OCI-LY7 (cell line): ENCODE measurements around the gene NINJ1. TPM values are rescaled to one million over a fixed set of nuclear protein-coding genes. Genes with fewer than 3 reads are reported as not detected.

Experiments
- BruUV-seq: library from RNA; stranded (reverse); fragments of 400-500 nt; replicated peaks from 2 replicates; lab custom pipeline; 2021; lab: Mats Ljungman, UMichigan
- CTCF ChIA-PET: fragments of 300-600 bp; sonication (Branson Sonifier 250); formaldehyde crosslinking; loops from one replicate; lab custom pipeline; 2022; ENCODE audit warnings: antibody characterized with exemption; ENCODE audit not compliant: unreplicated experiment; lab: Charles Lee
- POLR2A ChIA-PET: fragments of 300-600 bp; sonication (Branson Sonifier 250); formaldehyde crosslinking; loops from one replicate; lab custom pipeline; 2022; ENCODE audit warnings: antibody characterized with exemption; lab: Charles Lee
- DNase-seq: peaks from one replicate; pipeline ENCODE4 v3.0.0-alpha.2; 2015; ENCODE audit warnings: low spot score
- H2AFZ ChIP-seq: fragments of 200-600 bp; sonication (generic), shearing (Covaris generic); 2 replicates; pipeline ENCODE4 v1.6.1; 2014; ENCODE audit warnings: mild to moderate bottlenecking, antibody characterized with exemption, low read length, moderate library complexity
- H3K27ac ChIP-seq: fragments of 200-600 bp; sonication (generic); 2 replicates; pipeline ENCODE4 v1.5.1; 2014; ENCODE audit warnings: mixed run types, low read depth, mild to moderate bottlenecking, moderate library complexity, low read length, inconsistent platforms; ENCODE audit not compliant: poor library complexity, severe bottlenecking
- H3K36me3 ChIP-seq: fragments of 200-600 bp; sonication (generic); 2 replicates; pipeline ENCODE4 v1.6.1; 2014; ENCODE audit warnings: mild to moderate bottlenecking, antibody characterized with exemption, low read length, moderate library complexity, mixed read lengths; ENCODE audit not compliant: insufficient read depth
- H3K4me1 ChIP-seq: fragments of 200-600 bp; sonication (generic); 2 replicates; pipeline ENCODE4 v1.5.1; 2014; ENCODE audit warnings: mild to moderate bottlenecking, low read length; ENCODE audit not compliant: insufficient read depth, poor library complexity, severe bottlenecking
- H3K4me2 ChIP-seq: fragments of 200-600 bp; sonication (generic); 2 replicates; pipeline ENCODE4 v1.6.1; 2014; ENCODE audit warnings: mild to moderate bottlenecking, low read length
- H3K4me3 ChIP-seq: fragments of 200-600 bp; sonication (generic); 2 replicates; pipeline ENCODE4 v1.5.1; 2014; ENCODE audit warnings: mild to moderate bottlenecking, low read depth, low read length; ENCODE audit not compliant: poor library complexity, severe bottlenecking
- H3K79me2 ChIP-seq: fragments of 200-600 bp; sonication (generic); 2 replicates; pipeline ENCODE4 v1.6.1; 2016; ENCODE audit warnings: low read depth, mild to moderate bottlenecking, low read length, moderate library complexity, mixed read lengths; ENCODE audit not compliant: insufficient read depth
- H3K9me2 ChIP-seq: fragments of 200-600 bp; sonication (generic); 2 replicates; pipeline ENCODE4 v1.6.1; 2016; ENCODE audit warnings: mild to moderate bottlenecking, low read length, mixed read lengths; ENCODE audit not compliant: insufficient read depth
- H3K9me3 ChIP-seq: fragments of 200-600 bp; sonication (generic); 2 replicates; pipeline ENCODE4 v1.6.1; 2014; ENCODE audit warnings: mild to moderate bottlenecking, mixed run types, low read length, mixed read lengths
- H4K20me1 ChIP-seq: fragments of 200-600 bp; sonication (generic); 2 replicates; pipeline ENCODE4 v1.6.1; 2014; ENCODE audit warnings: mild to moderate bottlenecking, antibody characterized with exemption, low read length, moderate library complexity, mixed read lengths; ENCODE audit not compliant: insufficient read depth
- CTCF ChIP-seq: fragments of 200-600 bp; sonication (generic); conservative IDR thresholded peaks from 2 replicates; pipeline ENCODE4 v1.5.1; 2014; ENCODE audit warnings: mild to moderate bottlenecking, antibody characterized with exemption, low read length, moderate library complexity, mixed read lengths
- EZH2phosphoT487 ChIP-seq: fragments of 200-600 bp; sonication (generic); IDR thresholded peaks from 2 replicates; pipeline ENCODE4 v1.6.1; 2018; ENCODE audit warnings: low read depth, borderline replicate concordance, mild to moderate bottlenecking, mixed run types, antibody characterized with exemption, low read length, moderate library complexity, mixed read lengths
- intact Hi-C: fragments of 100-400 bp; cut with micrococcal nuclease; formaldehyde crosslinking; loops from one replicate; pipeline ENCODE4 v1.10.0; 2022; ENCODE audit not compliant: unreplicated experiment
- total RNA-seq, 2 experiments: library from RNA; depleted of rRNA in 1 of 2; stranded (reverse); fragments of >200 nt in 1 of 2; shearing (Covaris generic) in 1 of 2; gene quantifications; 2 replicates each; pipeline ENCODE4 v1.2.3, GENCODE V29; 2014 to 2022

NINJ1 gene
- total RNA-seq, 2 experiments from 2014 or later, result 13.3 to 18.3 TPM

DNA sequence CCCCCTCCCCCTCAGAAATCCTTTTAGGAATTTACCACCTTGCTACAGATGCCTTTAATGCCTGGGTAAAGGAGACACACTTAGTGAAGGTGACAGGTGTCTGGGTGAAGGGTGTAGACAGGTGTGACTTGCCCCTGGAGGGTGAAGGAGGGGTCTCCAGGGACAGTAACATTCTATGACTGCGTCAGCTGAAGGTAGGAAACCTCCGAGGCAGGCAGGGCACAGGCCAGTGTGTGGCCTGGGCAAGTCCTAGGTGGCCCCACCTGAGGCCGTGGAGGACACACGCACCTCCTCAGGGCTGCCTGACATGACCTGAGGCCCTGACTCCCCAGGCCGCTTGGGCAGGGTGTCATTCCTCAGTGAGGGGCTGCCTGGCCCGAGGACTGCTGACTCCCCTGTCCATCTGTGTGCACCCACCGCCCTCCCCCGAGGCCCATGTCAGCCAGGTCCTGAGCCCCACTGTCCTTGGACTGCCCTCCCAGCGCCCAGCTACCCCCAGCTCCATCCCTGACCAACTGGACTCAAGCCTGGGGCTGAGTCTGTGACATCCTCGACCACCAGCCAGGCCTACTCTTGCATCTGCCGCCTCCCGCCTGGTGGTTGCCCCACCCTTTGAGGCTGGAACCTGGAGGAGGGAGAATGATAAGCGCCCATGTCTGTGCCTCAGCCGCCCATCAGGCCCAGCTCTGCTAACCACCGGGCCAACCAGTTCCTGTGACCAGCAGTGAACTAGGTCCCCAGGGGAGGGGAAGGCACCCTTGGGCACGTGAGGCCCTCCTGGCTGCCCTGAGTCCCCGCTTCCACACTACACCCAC, 19.7 kb downstream of the NINJ1 start:
- Histone ChIP-seq H3K9me2 (no peaks in the 10 kb centered on the region), H3K36me3 (no peaks in the 10 kb centered on the region), H3K4me2 (no peak overlapping the region), H3K27ac (no peak overlapping the region), H3K79me2 (no peaks in the 10 kb centered on the region), H4K20me1 (no peaks in the 10 kb centered on the region), H3K4me3 (no peak overlapping the region), H3K4me1 (peaks cover 14% of the 10 kb centered on the region), H2AFZ (no peak overlapping the region), H3K9me3 (no peaks in the 10 kb centered on the region)
- ChIA-PET POLR2A (no interaction called here), CTCF (no interaction called here)
- intact Hi-C loops, result no loop called here
- no peak for DNase-seq
- TF ChIP-seq EZH2phosphoT487 (no peak), CTCF (no peak)
- no TSS peak for BruUV-seq

- TF ChIP-seq EZH2phosphoT487 (no peak), CTCF (no peak)
- Histone ChIP-seq H2AFZ (no peak overlapping the region), H4K20me1 (no peaks in the 10 kb centered on the region), H3K9me2 (no peaks in the 10 kb centered on the region), H3K9me3 (no peaks in the 10 kb centered on the region), H3K4me3 (no peak overlapping the region), H3K27ac (no peak overlapping the region), H3K36me3 (no peaks in the 10 kb centered on the region), H3K4me1 (peaks cover 26% of the 10 kb centered on the region), H3K79me2 (no peaks in the 10 kb centered on the region), H3K4me2 (no peak overlapping the region)
- ChIA-PET CTCF (no interaction called here), POLR2A (no interaction called here)
- no TSS peak for BruUV-seq
- intact Hi-C loops, result no loop called here
- no peak for DNase-seq
Measured at GRCh38 chr9:93112864-93113389, 21.1 kb downstream of the NINJ1 start.

DNA sequence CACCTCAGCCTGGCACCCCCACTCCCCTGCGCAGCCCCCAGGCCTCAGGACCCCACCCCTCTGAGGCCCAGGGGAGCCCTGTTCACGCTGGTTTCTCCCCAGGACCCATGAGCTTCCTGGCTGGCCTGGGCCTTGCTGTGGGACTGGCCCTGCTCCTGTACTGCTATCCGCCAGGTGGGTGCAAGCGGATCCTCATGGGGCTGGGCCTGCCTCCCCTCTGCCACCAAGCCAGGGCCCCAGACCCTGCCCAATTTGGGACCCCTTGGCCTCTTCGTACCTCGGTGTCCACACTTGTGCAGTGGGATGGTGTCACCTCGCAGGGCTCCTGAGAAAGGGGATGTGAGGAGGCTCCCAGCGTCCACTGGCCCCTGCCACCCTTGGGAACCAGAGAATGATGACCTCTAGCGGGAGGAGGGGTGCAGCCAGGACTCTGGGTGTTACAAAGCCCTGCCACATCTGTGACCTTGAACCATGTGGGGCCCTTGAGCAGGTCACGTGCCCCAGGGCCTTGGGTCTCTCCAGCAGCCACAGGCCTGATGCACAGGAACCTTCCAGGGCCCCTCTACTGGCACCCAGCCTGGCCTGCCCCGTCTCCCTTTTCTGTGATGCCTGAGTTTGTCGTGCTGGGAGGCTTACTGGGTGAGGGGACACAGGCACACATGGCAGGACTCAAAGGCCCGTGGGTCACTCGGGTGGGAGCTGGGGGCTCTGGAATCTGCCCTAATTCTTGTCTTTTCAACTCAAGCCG, 21.8 kb downstream of the NINJ1 start:
- no TSS peak for BruUV-seq
- intact Hi-C loops, result no loop called here
- CTCF ChIA-PET, result no interaction called here

More for the DNA sequence above, 21.8 kb downstream of the NINJ1 start:
- TF ChIP-seq EZH2phosphoT487, result no peak
- TF ChIP-seq CTCF, result no peak
- Histone ChIP-seq H3K4me1 (peaks cover 32% of the 10 kb centered on the region), H2AFZ (no peak overlapping the region), H3K27ac (no peak overlapping the region), H3K4me2 (no peak overlapping the region), H4K20me1 (no peaks in the 10 kb centered on the region), H3K4me3 (no peak overlapping the region), H3K9me2 (no peaks in the 10 kb centered on the region), H3K9me3 (no peaks in the 10 kb centered on the region), H3K79me2 (no peaks in the 10 kb centered on the region), H3K36me3 (no peaks in the 10 kb centered on the region)
- POLR2A ChIA-PET, result no interaction called here
- no peak for DNase-seq
